ENCODE measurements around the gene KCNAB2.

Gene KCNAB2

DNA sequence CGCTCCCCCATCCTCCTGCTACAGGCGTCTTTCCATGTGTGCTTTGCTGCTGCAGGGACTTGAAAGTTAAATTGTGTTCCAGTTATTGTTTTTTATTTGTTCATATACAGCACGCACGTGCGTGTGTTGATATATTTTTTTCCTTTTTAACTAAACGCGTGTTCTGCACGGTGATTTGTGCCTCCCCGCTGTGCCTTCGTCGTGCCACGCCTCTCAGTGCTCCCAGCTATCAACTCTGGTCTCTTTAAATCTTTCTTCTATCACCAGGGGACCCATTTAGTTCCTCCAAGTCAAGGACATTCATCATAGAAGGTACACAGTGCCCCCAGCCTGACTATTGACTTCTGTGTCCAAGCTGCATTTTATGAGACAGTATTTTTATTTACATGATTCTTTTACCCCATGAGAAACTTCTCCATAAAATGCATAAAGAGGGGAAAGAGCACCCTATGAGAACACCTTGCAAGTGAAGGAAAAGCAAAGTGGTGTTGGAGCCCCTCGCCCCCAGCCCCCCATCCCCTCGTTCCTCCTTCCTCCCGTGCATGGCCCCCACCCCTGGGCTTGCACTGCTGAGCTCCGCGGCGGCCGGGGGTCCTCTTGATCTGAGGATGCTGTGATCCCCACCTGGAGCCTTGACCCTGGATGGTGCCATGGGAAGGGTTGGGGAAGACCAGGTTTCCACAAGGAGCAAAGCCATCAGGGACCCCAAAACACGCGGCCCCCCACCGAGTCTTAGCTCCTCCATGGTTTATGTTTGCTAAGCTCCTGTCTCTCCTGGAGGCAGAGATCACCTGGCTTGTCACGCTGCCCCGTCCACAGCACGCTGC, 45.5 kb downstream of the KCNAB2 start:
- DNase-seq (ENCODE audit: low read depth), result no peak
- H3K4me3 ChIP-seq (ENCODE audit: low read depth, low read length), result no peak overlapping the region
- TF ChIP-seq, protein P1, sequence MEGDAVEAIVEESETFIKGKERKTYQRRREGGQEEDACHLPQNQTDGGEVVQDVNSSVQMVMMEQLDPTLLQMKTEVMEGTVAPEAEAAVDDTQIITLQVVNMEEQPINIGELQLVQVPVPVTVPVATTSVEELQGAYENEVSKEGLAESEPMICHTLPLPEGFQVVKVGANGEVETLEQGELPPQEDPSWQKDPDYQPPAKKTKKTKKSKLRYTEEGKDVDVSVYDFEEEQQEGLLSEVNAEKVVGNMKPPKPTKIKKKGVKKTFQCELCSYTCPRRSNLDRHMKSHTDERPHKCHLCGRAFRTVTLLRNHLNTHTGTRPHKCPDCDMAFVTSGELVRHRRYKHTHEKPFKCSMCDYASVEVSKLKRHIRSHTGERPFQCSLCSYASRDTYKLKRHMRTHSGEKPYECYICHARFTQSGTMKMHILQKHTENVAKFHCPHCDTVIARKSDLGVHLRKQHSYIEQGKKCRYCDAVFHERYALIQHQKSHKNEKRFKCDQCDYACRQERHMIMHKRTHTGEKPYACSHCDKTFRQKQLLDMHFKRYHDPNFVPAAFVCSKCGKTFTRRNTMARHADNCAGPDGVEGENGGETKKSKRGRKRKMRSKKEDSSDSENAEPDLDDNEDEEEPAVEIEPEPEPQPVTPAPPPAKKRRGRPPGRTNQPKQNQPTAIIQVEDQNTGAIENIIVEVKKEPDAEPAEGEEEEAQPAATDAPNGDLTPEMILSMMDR (IDR thresholded peaks at IDR 0.05; ENCODE audit: insufficient read depth, low read depth, low read length, missing control alignments), result no peak

DNA sequence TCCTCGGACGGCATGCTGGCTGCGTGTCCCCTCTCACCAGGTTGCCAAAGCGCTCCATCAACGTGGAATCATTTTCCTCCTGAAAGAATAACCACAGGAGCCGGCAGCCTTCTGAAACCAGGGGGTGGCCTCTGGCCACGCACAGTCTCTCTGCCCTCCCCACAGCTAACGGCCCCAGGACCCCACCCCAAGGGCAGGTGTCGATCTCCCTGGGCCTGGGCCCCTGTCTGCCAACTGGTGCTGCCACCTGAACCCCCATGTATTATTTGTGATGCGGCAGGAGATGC, 46.1 kb downstream of the KCNAB2 start:
- no peak overlapping the region for H3K4me3 ChIP-seq (ENCODE audit: low read depth, low read length)
- DNase-seq (ENCODE audit: low read depth), result no peak
- TF ChIP-seq, protein P1 (IDR thresholded peaks at IDR 0.05; ENCODE audit: insufficient read depth, low read depth, low read length, missing control alignments), result no peak

DNA sequence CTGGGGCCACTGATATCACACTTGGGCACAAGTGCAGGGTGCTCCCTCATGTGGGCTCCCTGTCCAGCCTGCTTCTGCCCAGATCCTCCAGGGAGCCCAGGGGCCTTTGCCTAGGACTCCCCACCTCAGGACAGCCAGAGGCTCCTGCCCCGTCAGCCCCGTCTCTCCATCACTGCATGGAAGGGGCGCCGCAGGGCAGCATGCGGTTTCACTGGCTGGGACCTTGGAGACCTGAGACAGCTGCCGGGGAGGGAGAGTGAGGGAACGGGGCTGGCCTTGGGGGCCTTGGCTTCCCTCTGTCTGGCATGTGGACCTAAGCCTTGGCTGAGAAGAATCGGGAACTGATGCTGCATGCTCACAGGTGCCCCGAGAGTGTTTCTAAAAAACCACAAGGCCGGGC, 46.5 kb downstream of the KCNAB2 start:
- no peak for DNase-seq (ENCODE audit: low read depth)
- TF ChIP-seq, protein P1 (IDR thresholded peaks at IDR 0.05; ENCODE audit: insufficient read depth, low read depth, low read length, missing control alignments), result no peak
- no peak overlapping the region for H3K4me3 ChIP-seq (ENCODE audit: low read depth, low read length)

DNA sequence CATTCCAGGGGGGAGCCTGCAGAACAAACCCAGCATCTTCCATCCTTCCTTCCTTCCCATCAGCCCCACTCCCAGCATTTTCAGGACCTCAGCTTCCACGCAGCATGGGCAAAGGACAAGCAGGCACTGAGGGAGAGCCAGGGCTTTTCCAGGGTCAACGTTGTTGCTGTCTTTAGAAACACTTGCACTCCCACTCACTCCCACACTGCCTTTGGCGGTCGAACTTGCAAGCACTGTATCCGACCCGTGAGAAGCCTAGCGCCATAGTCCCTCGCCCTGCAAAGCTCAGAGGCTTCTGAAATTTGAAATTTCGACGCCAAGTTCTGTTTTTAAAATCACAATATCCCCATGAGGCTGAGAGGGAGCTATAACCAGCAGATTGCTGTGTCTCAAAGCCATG, 47.4 kb downstream of the KCNAB2 start:
- no peak overlapping the region for H3K4me3 ChIP-seq (ENCODE audit: low read depth, low read length)

DNA sequence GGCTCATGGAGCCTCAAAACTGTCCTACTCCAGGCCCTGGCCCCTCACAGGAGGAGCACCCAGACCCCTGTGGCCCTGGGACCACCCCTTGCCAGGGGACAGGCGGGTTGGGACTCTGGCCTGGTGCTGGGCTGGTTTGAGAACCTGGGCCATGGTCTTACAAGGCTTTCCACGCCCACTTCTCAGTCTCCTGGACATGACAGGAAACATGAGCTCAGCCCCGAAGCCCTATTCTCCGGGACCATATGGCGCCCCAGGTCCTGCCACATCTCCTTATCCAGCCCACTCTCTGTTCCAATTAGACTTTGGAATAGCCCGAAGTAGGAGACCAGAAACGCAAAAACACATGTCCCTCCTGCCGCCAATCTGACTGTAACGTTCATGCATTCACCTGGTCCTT, 47.9 kb downstream of the KCNAB2 start:
- no peak for DNase-seq (ENCODE audit: low read depth)
- no peak overlapping the region for H3K4me3 ChIP-seq (ENCODE audit: low read depth, low read length)
- TF ChIP-seq, protein P1 (IDR thresholded peaks at IDR 0.05; ENCODE audit: insufficient read depth, low read depth, low read length, missing control alignments), result no peak

More for the DNA sequence above, 47.4 kb downstream of the KCNAB2 start:
- TF ChIP-seq, protein P1 (IDR thresholded peaks at IDR 0.05; ENCODE audit: insufficient read depth, low read depth, low read length, missing control alignments), result no peak
- no peak for DNase-seq (ENCODE audit: low read depth)

DNA sequence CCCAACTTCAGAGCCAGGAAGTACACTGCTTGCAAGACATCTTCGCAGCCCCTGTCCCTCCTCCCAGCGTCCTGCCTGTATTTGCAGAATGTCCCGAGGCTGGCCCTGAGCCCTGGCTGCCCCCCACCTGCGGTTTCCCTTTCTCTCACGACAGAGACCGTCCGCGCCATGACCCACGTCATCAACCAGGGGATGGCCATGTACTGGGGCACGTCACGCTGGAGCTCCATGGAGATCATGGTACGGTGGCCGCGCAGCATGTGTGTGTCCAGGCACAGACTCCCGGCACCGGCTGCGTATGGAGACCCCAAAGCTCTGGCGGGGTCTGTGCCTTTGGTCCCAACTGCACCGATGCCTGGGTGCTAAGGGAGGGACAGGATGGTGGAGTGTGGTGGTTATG, 48.6 kb downstream of the KCNAB2 start:
- no peak for DNase-seq (ENCODE audit: low read depth)
- H3K4me3 ChIP-seq (ENCODE audit: low read depth, low read length), result no peak overlapping the region
- TF ChIP-seq, protein P1 (IDR thresholded peaks at IDR 0.05; ENCODE audit: insufficient read depth, low read depth, low read length, missing control alignments), result no peak
